ENCODE measurements around the gene GLRX3. TPM values are rescaled to one million over a fixed set of nuclear protein-coding genes. Genes with fewer than 3 reads are reported as not detected.
"Not testable (repeated sequence)": the region's sequence is repeated elsewhere in the genome, so short reads cannot be mapped to it uniquely, and the experiment has no call there.

GLRX3 gene
- total and polyA plus RNA-seq, 4 experiments from 2014 or later, result 39.3 to 116 (median 59.8) TPM

DNA sequence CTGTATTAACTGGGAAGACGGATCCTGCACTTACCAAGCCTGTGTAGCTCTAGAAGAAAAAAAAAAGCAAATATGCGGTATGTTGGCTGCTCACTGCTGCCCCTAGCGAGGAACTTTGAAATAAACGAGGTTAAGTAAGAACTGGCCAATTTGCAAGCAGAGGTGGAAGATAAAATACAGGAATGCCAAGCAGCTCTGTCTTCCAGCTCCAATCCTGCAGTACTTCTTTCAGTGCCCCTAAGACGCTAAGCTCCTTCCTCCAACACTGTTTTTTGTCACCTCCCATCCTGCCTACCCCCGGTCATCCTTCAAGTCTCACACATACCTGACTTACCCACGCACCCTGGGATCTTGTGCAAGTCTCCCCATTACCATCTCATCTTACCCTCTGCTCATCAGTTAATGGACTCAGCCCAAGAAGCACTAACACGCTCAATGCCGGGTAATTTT, 26.4 kb upstream of the GLRX3 start:
- DNase-seq, result peak; percentile 74 to 84 (median 82)
- peak overlapping the region; percentile 72 to 87 for H3K4me3 ChIP-seq (ENCODE audit: low read length in 2 of 2)
- H3K4me1 Mint-ChIP-seq, result peaks cover 34 to 72% (median 53%) of the 10 kb centered on the region in 4 donors
- H3K27me3 ChIP-seq (ENCODE audit: insufficient read depth, low read length), result no peaks in the 10 kb centered on the region
- peak overlapping the region; percentile 94 to 100 (median 99) for H3K27ac Mint-ChIP-seq
- no peaks in the 10 kb centered on the region for H3K36me3 ChIP-seq (ENCODE audit: insufficient read depth, low read length)
- peaks cover 0 to 12% of the 10 kb centered on the region in 2 donors for H3K36me3 Mint-ChIP-seq
- no peaks in the 10 kb centered on the region for H3K9me3 ChIP-seq (ENCODE audit: control insufficient read depth in 1 of 2, low read length in 2 of 2)
- intact Hi-C loops (cut with micrococcal nuclease), result loop anchor here (1.0 to 5.0 kb wide), 6 partner anchors 26 to 1078 kb away; partner anchors contain the start of genes EBF3 and GLRX3
- H3K27me3 Mint-ChIP-seq, result no peaks in the 10 kb centered on the region
- peak overlapping the region; percentile 87 for H3K27ac ChIP-seq (ENCODE audit: low read depth, low read length)
- peaks cover 46% of the 10 kb centered on the region for H3K4me1 ChIP-seq (ENCODE audit: insufficient read depth, low read length)
- CTCF ChIA-PET (ENCODE audit: partially characterized antibody), result interaction anchor here (0.8 to 3.5 kb wide), 17 partner anchors 8 to 1846 kb away, joined by 3 to 60 read pairs (median 3); partner anchors contain the start of gene GLRX3
- peak overlapping the region; percentile 92 to 99 (median 98) for H3K4me3 Mint-ChIP-seq
- H3K9me3 Mint-ChIP-seq, result peaks cover 0 to under 1% (median 0%) of the 10 kb centered on the region in 8 donors
- POLR2A ChIA-PET (ENCODE audit: partially characterized antibody), result interaction anchor here (0.8 to 3.7 kb wide), 12 partner anchors 9 to 1898 kb away, joined by 3 to 178 read pairs (median 8); partner anchors contain the start of genes GLRX3 and MGMT

DNA sequence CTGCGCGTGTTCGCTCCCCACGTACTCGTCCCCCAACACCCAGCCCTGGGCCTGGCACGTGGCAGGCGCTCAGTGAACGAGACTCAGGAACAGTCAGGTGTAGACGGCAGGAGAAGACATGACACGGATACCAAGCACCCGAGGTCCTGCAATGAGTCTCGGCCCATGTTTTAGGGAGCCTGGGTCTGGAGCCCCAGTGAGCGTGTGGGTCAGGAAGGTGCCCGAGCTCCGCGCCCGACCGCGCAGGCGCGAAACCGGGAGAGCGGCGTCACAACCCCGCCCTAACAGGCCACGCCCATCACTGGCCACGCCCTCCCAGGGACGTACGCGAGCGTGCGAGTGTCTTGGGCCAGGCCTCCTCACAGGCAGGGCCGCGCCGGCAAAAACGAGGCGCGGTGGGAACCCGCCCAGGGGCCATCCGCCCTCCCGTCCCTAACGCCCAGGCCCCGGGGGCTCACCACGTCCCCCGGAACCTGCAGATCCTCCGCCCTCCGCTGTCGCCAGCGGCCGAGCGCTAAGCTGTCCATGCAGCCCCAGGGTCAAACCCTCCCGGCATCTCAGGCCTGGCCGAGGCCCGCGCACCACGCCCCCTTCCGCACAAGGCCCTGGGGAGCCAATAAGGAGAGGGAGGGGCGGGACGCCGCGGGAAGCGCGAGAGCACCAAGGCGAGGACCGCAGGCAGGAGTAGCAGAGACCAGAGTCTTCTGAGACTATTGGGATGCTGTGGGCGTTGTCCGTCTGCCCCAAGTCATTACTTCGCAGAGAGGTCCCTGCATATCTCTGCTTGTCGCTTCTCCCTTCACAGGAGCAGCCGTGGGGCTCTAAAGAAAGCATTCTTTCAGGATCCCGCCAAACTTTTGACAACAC, 25.7 kb upstream of the GLRX3 start, which contains the start of gene C10orf143:
Gene C10orf143, minus strand, starts transcription at position 585 of the 867 bp plus-strand sequence. Its CDS starts 58 bp downstream, at position 527.
- no peaks in the 10 kb centered on the region for H3K9me3 ChIP-seq (ENCODE audit: control insufficient read depth in 1 of 2, low read length in 2 of 2)
- H3K27me3 ChIP-seq (ENCODE audit: insufficient read depth, low read length), result no peaks in the 10 kb centered on the region
- Mint-ChIP-seq H3K9me3 (peaks cover 0 to 2% (median 0%) of the 10 kb centered on the region in 8 donors), H3K27ac (peak within 1 kb of the TSS; percentile 94 to 100 (median 99)), H3K4me1 (peaks cover 34 to 72% (median 53%) of the 10 kb centered on the region in 4 donors), H3K27me3 (no peaks in the 10 kb centered on the region), H3K4me3 (peak within 1 kb of the TSS; percentile 92 to 99 (median 98)), H3K36me3 (peaks cover 0 to 13% of the 10 kb centered on the region in 2 donors)
- DNase-seq, result peak; percentile 98 to 100 (median 99)
- CTCF ChIA-PET (ENCODE audit: partially characterized antibody), result interaction anchor here (0.9 to 3.5 kb wide), 19 partner anchors 8 to 1846 kb away, joined by 3 to 60 read pairs (median 4); partner anchors contain the start of genes GLRX3 and MGMT
- POLR2A ChIA-PET (ENCODE audit: partially characterized antibody), result interaction anchor here (0.6 to 3.7 kb wide), 18 partner anchors 10 to 1922 kb away, joined by 3 to 178 read pairs (median 6); partner anchors contain the start of genes GLRX3 and MGMT
- peak within 1 kb of the TSS; percentile 87 for H3K27ac ChIP-seq (ENCODE audit: low read depth, low read length)
- intact Hi-C loops (cut with micrococcal nuclease), result loop anchor here (1.0 to 5.0 kb wide), 8 partner anchors 17 to 1078 kb away; partner anchors contain the start of genes EBF3, GLRX3 and MGMT
- peak within 1 kb of the TSS; percentile 72 to 87 for H3K4me3 ChIP-seq (ENCODE audit: low read length in 2 of 2)
- no peaks in the 10 kb centered on the region for H3K36me3 ChIP-seq (ENCODE audit: insufficient read depth, low read length)
- peaks cover 46% of the 10 kb centered on the region for H3K4me1 ChIP-seq (ENCODE audit: insufficient read depth, low read length)

DNA sequence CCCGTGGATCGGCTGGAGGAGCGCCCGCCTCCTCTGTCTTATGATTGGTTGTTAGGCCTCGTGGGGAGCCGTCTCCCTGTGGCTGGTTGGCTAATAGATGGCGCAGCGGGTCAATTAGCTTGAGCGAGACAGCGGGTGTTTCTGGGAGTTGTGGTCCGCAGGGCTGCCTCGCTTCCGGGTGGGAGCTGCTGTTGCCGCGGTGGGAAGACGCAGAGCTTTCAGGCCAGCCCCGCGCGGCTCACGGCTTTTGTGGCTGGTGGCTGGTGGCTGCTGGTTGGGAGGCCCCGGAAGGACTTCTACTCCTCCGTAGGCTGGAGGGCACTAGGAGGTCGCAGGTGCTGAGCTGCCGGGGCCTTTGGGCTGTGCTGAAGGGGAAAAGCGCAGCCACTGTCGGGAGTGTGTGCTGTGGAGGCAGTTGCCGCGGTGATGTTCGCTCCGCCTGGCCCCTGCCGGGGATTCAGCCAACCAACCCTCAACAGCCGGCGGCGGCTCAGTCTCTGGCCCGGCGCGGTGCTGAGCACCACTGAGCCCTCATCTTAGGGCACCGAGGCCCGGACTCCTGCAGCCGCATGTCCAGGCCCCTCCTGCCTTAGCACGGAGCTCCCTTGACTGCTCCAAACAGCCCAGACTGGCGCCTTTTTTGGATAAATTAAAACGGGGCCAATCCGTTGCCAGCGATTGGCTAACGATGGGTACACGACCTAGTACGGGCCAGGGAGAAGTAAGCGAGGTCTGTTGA, 24.9 kb upstream of the GLRX3 start:
- peaks cover 36 to 67% (median 51%) of the 10 kb centered on the region in 4 donors for H3K4me1 Mint-ChIP-seq
- DNase-seq, result peak; percentile 96 to 99 (median 97)
- H3K27me3 Mint-ChIP-seq, result no peaks in the 10 kb centered on the region
- Histone ChIP-seq H3K9me3 (ENCODE audit: control insufficient read depth in 1 of 2, low read length in 2 of 2) (no peaks in the 10 kb centered on the region), H3K27me3 (ENCODE audit: insufficient read depth, low read length) (no peaks in the 10 kb centered on the region), H3K27ac (ENCODE audit: low read depth, low read length) (peak overlapping the region; percentile 87), H3K36me3 (ENCODE audit: insufficient read depth, low read length) (no peaks in the 10 kb centered on the region), H3K4me1 (ENCODE audit: insufficient read depth, low read length) (peaks cover 46% of the 10 kb centered on the region), H3K4me3 (ENCODE audit: low read length in 2 of 2) (peak overlapping the region; percentile 72 to 87)
- peaks cover 2 to 13% of the 10 kb centered on the region in 2 donors for H3K36me3 Mint-ChIP-seq
- H3K9me3 Mint-ChIP-seq, result peaks cover 0 to 6% (median 2%) of the 10 kb centered on the region in 8 donors
- intact Hi-C loops (cut with micrococcal nuclease), result loop anchor here (1.0 to 5.0 kb wide), 7 partner anchors 16 to 1079 kb away; partner anchors contain the start of genes EBF3 and MGMT
- CTCF ChIA-PET (ENCODE audit: partially characterized antibody), result interaction anchor here (0.9 to 3.5 kb wide), 8 partner anchors 13 to 644 kb away, joined by 3 to 60 read pairs (median 5); partner anchors contain the start of genes GLRX3 and MGMT
- peak overlapping the region; percentile 92 to 99 (median 98) for H3K4me3 Mint-ChIP-seq
- POLR2A ChIA-PET (ENCODE audit: partially characterized antibody), result interaction anchor here (0.6 to 3.7 kb wide), 14 partner anchors 13 to 1923 kb away, joined by 3 to 178 read pairs (median 6); partner anchors contain the start of genes GLRX3 and MGMT
- H3K27ac Mint-ChIP-seq, result peak overlapping the region; percentile 94 to 100 (median 99)

DNA sequence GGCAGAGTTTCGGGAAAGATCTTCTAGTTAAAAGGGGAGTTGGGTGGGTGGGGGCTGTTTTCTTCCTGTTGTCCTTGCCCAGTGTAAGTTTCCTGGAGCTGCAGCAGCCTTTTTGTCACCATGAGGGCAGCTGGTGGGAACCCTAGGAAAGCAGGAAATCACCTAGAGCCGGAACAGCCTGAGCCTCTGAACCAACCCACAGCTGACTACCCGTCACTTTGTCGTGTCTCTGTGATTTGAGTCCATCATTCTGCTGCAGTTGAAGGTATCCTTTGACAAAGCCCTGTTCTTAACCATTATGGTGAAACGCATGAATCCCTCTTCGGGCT, 24.4 kb upstream of the GLRX3 start:
- no peaks in the 10 kb centered on the region for H3K27me3 Mint-ChIP-seq
- DNase-seq, result no peak
- H3K9me3 Mint-ChIP-seq, result peaks cover 0 to 7% (median 3%) of the 10 kb centered on the region in 8 donors
- Histone ChIP-seq H3K36me3 (ENCODE audit: insufficient read depth, low read length) (no peaks in the 10 kb centered on the region), H3K4me1 (ENCODE audit: insufficient read depth, low read length) (peaks cover 45% of the 10 kb centered on the region), H3K9me3 (ENCODE audit: control insufficient read depth in 1 of 2, low read length in 2 of 2) (no peaks in the 10 kb centered on the region), H3K27ac (ENCODE audit: low read depth, low read length) (peak overlapping the region; percentile 87), H3K4me3 (ENCODE audit: low read length in 2 of 2) (peak overlapping the region; percentile 72 to 87), H3K27me3 (ENCODE audit: insufficient read depth, low read length) (no peaks in the 10 kb centered on the region)
- H3K4me1 Mint-ChIP-seq, result peaks cover 35 to 62% (median 46%) of the 10 kb centered on the region in 4 donors
- POLR2A ChIA-PET (ENCODE audit: partially characterized antibody), result interaction anchor here (0.7 to 3.7 kb wide), 10 partner anchors 12 to 1924 kb away, joined by 3 to 178 read pairs (median 10); partner anchors contain the start of genes GLRX3 and MGMT
- H3K4me3 Mint-ChIP-seq, result peak overlapping the region; percentile 92 to 99 (median 98)
- intact Hi-C loops (cut with micrococcal nuclease), result loop anchor here (1.0 to 5.0 kb wide), 7 partner anchors 15 to 1080 kb away; partner anchors contain the start of genes EBF3 and MGMT
- CTCF ChIA-PET (ENCODE audit: partially characterized antibody), result interaction anchor here (1.2 to 3.5 kb wide), 5 partner anchors 12 to 68 kb away, joined by 5 to 60 read pairs (median 13); partner anchors contain the start of gene GLRX3
- H3K36me3 Mint-ChIP-seq, result peaks cover 3 to 12% of the 10 kb centered on the region in 2 donors
- H3K27ac Mint-ChIP-seq, result peak overlapping the region; percentile 94 to 100 (median 99)

DNA sequence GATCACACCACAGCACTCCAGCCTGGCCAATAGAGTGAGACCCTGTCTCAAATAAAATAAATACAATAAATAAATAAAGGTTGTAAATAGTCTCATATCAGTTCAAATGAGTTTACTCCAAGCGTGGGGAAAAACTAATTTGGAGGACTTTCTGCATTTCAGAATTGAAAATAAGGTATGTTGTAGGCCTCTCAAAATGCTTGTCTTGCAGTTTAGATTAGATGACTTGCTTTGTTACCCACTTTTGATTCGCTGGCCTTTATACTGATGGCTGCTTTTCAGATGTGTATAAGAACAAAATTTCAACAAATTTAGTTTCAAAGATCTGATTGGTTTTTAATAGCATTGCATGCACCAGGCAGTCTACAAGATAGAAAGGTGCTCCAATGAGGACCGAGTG, 23.4 kb upstream of the GLRX3 start:
- intact Hi-C loops (cut with micrococcal nuclease), result loop anchor here (5.0 kb wide), 4 partner anchors 79 to 1081 kb away; partner anchors contain the start of gene EBF3
- H3K4me3 Mint-ChIP-seq, result no peak overlapping the region
- no peak for DNase-seq
- CTCF ChIA-PET (ENCODE audit: partially characterized antibody), result no interaction called here
- POLR2A ChIA-PET (ENCODE audit: partially characterized antibody), result no interaction called here
- H3K27me3 ChIP-seq (ENCODE audit: insufficient read depth, low read length), result no peaks in the 10 kb centered on the region
- no peaks in the 10 kb centered on the region for H3K9me3 ChIP-seq (ENCODE audit: control insufficient read depth in 1 of 2, low read length in 2 of 2)
- no peaks in the 10 kb centered on the region for H3K36me3 ChIP-seq (ENCODE audit: insufficient read depth, low read length)
- no peak overlapping the region for H3K4me3 ChIP-seq (ENCODE audit: low read length in 2 of 2)
- peaks cover 31 to 52% (median 38%) of the 10 kb centered on the region in 4 donors for H3K4me1 Mint-ChIP-seq
- H3K27ac Mint-ChIP-seq, result no peak overlapping the region
- H3K27ac ChIP-seq (ENCODE audit: low read depth, low read length), result no peak overlapping the region
- H3K4me1 ChIP-seq (ENCODE audit: insufficient read depth, low read length), result peaks cover 35% of the 10 kb centered on the region
- peaks cover 0 to 15% (median 9%) of the 10 kb centered on the region in 8 donors for H3K9me3 Mint-ChIP-seq
- H3K27me3 Mint-ChIP-seq, result no peaks in the 10 kb centered on the region
- peaks cover 9% of the 10 kb centered on the region in 2 donors for H3K36me3 Mint-ChIP-seq

DNA sequence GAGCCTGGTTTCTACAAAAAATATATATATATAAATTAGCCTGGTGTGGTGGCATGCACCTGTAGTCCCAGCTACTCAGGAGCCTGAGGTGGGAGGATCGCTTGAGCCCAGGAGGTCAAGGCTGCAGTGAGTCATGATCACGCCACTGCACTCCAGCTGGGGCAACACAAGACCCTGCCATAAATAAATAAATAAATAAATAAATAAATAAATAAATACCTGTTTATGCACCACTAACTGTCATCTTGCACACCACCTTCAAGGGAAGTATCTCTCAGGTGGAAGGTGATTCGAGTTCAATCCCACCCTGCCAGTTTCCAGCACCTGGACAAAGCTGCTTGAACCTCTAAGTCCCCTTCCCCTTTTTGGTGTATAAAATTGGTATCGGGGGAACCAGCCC, 19.2 kb upstream of the GLRX3 start:
- Mint-ChIP-seq H3K9me3 (peaks cover 0 to 27% (median 11%) of the 10 kb centered on the region in 8 donors), H3K36me3 (peaks cover 1 to 10% of the 10 kb centered on the region in 2 donors), H3K4me1 (peaks cover 8 to 11% (median 10%) of the 10 kb centered on the region in 4 donors)
- H3K4me3 ChIP-seq (ENCODE audit: low read length in 2 of 2); H3K4me1 ChIP-seq (ENCODE audit: insufficient read depth, low read length); H3K27ac ChIP-seq (ENCODE audit: low read depth, low read length); POLR2A ChIA-PET (ENCODE audit: partially characterized antibody); intact Hi-C loops (cut with micrococcal nuclease); H3K27me3 ChIP-seq (ENCODE audit: insufficient read depth, low read length); H3K4me3 Mint-ChIP-seq; H3K27ac Mint-ChIP-seq; H3K36me3 ChIP-seq (ENCODE audit: insufficient read depth, low read length); H3K27me3 Mint-ChIP-seq; H3K9me3 ChIP-seq (ENCODE audit: control insufficient read depth in 1 of 2, low read length in 2 of 2); DNase-seq: not testable (repeated sequence)
- CTCF ChIA-PET (ENCODE audit: partially characterized antibody), result interaction anchor here (1.5 kb wide), 1 partner anchor 11 kb away, joined by 4 read pairs; no protein-coding TSS in a partner anchor
